Keratinocyte (primary cell): Measurements from ENCODE around the gene CSF3. TPM values are rescaled to one million over a fixed set of nuclear protein-coding genes. Genes with fewer than 3 reads are reported as not detected.

Experiments used
- DNase-seq: peaks from one replicate; pipeline ENCODE4 v3.0.0-alpha.2; 2011; ENCODE audit warnings: low read depth, missing footprints, low spot score
- FAIRE-seq: peaks from 2 replicates; lab custom pipeline; 2011; peaks lifted over from hg19 to GRCh38; lab: Jason Lieb, UNC
- H2AFZ ChIP-seq: 2 replicates; pipeline ENCODE4 v1.6.0; 2012; ENCODE audit warnings: low read length, control low read depth, inconsistent platforms; ENCODE audit not compliant: control insufficient read depth
- H3K27ac ChIP-seq: 2 replicates; pipeline ENCODE4 v1.5.1; 2011; ENCODE audit warnings: low read length; ENCODE audit not compliant: control insufficient read depth, insufficient read depth
- H3K27me3 ChIP-seq: 3 replicates; pipeline ENCODE4 v1.6.0; 2011; ENCODE audit warnings: low read length; ENCODE audit not compliant: control insufficient read depth, insufficient read depth; ENCODE audit errors: extremely low read depth
- H3K36me3 ChIP-seq, 2 experiments: 2 replicates in 1 of 2; 3 replicates in 1 of 2; pipeline ENCODE4 v1.5.1; 2011; ENCODE audit warnings: low read length in 2 of 2, mild to moderate bottlenecking in 1 of 2; ENCODE audit not compliant: control insufficient read depth in 2 of 2, insufficient read depth in 2 of 2; ENCODE audit errors: extremely low read depth in 1 of 2
- H3K4me1 ChIP-seq: 3 replicates; pipeline ENCODE4 v1.5.1; 2011; ENCODE audit warnings: low read length; ENCODE audit not compliant: control insufficient read depth, insufficient read depth; ENCODE audit errors: extremely low read depth
- H3K4me2 ChIP-seq: 3 replicates; pipeline ENCODE4 v1.6.0; 2011; ENCODE audit warnings: low read depth, low read length; ENCODE audit not compliant: control insufficient read depth, insufficient read depth; ENCODE audit errors: extremely low read depth
- H3K4me3 ChIP-seq, 3 experiments: fragments of 200-600 bp in 1 of 3; sonication (generic) in 1 of 3; 2 replicates in 2 of 3; 3 replicates in 1 of 3; pipeline ENCODE4 v1.5.1; 2011 to 2016; ENCODE audit warnings: low read length in 3 of 3, mild to moderate bottlenecking in 3 of 3, control low read depth in 2 of 3, inconsistent platforms in 1 of 3, low read depth in 1 of 3, mixed read lengths in 1 of 3, mixed run types in 1 of 3, moderate library complexity in 1 of 3; ENCODE audit not compliant: control insufficient read depth in 2 of 3, insufficient read depth in 2 of 3; ENCODE audit errors: extremely low read depth in 1 of 3
- H3K79me2 ChIP-seq: 2 replicates; pipeline ENCODE4 v1.6.0; 2012; ENCODE audit warnings: low read length; ENCODE audit not compliant: control insufficient read depth, insufficient read depth
- H3K9ac ChIP-seq: 3 replicates; pipeline ENCODE4 v1.6.0; 2011; ENCODE audit warnings: low read length; ENCODE audit not compliant: control insufficient read depth, insufficient read depth; ENCODE audit errors: extremely low read depth
- H3K9me1 ChIP-seq: 3 replicates; pipeline ENCODE4 v1.6.0; 2011; ENCODE audit warnings: low read length; ENCODE audit not compliant: control insufficient read depth, insufficient read depth; ENCODE audit errors: extremely low read depth
- H3K9me3 ChIP-seq: 2 replicates; pipeline ENCODE4 v1.5.1; 2012; ENCODE audit warnings: low read depth, low read length; ENCODE audit not compliant: control insufficient read depth
- H4K20me1 ChIP-seq: 3 replicates; pipeline ENCODE4 v1.6.0; 2011; ENCODE audit warnings: low read length; ENCODE audit not compliant: control insufficient read depth, insufficient read depth; ENCODE audit errors: extremely low read depth
- EZH2 ChIP-seq: IDR thresholded peaks from one replicate; pipeline ENCODE4 v1.6.1; 2012; ENCODE audit warnings: inconsistent platforms, mild to moderate bottlenecking, low read length, moderate library complexity
- dilution Hi-C: fragments of 300-500 bp; cut with MboI; formaldehyde crosslinking; loops from one replicate; pipeline ENCODE4 v1.7.0; 2020; ENCODE audit warnings: low sequenced_read_pairs; ENCODE audit not compliant: extremely low pct_ligation_motif_present
- polyA plus RNA-seq, 5 experiments: library from polyadenylated mRNA; depleted of rRNA in 3 of 5; stranded (reverse) in 3 of 5; stranded (forward) in 1 of 5; unstranded in 1 of 5; fragments of >200 nt; gene quantifications; 1 replicate in 1 of 5; 2 replicates in 3 of 5; 3 replicates in 1 of 5; pipeline versions ENCODE4 v1.2.1 to v1.2.3, GENCODE V29; 2011 to 2012; ENCODE audit warnings: missing spikeins in 2 of 5, low read depth in 1 of 5, low replicate concordance in 1 of 5
- TF ChIP-seq, protein P1 (sequence below), 3 experiments: IDR thresholded peaks in 1 of 3; conservative IDR thresholded peaks in 1 of 3; optimal IDR thresholded peaks in 1 of 3; 2 replicates in 2 of 3; 3 replicates in 1 of 3; pipeline versions ENCODE3 to v1.5.1; 2011; ENCODE audit warnings: low read length in 3 of 3, mild to moderate bottlenecking in 3 of 3, moderate library complexity in 2 of 3, control low read depth in 1 of 3, inconsistent platforms in 1 of 3; ENCODE audit not compliant: insufficient read depth in 2 of 3; ENCODE audit errors: extremely low read depth in 1 of 3

CSF3 gene
- polyA plus RNA-seq, 1 donor (not counting 4 experiments of a cell fraction or from before 2014, with no cell fraction given): 0.76 TPM

GRCh38 chr17:39968761-39969160 lies 46.5 kb upstream of the CSF3 start:
- Histone ChIP-seq H3K4me3 (no peak overlapping the region), H3K27ac (no peak overlapping the region), H3K4me2 (no peak overlapping the region), H2AFZ (no peak overlapping the region), H3K9me3 (no peaks in the 10 kb centered on the region), H3K27me3 (no peaks in the 10 kb centered on the region), H3K9me1 (no peaks in the 10 kb centered on the region), H3K9ac (no peak overlapping the region), H3K36me3 (no peaks in the 10 kb centered on the region), H4K20me1 (no peaks in the 10 kb centered on the region), H3K4me1 (peaks cover 16% of the 10 kb centered on the region), H3K79me2 (no peaks in the 10 kb centered on the region)
- dilution Hi-C loops: no loop called here
- no peak for FAIRE-seq
- DNase-seq: no peak
- TF ChIP-seq EZH2: no peak
- TF ChIP-seq, protein P1, sequence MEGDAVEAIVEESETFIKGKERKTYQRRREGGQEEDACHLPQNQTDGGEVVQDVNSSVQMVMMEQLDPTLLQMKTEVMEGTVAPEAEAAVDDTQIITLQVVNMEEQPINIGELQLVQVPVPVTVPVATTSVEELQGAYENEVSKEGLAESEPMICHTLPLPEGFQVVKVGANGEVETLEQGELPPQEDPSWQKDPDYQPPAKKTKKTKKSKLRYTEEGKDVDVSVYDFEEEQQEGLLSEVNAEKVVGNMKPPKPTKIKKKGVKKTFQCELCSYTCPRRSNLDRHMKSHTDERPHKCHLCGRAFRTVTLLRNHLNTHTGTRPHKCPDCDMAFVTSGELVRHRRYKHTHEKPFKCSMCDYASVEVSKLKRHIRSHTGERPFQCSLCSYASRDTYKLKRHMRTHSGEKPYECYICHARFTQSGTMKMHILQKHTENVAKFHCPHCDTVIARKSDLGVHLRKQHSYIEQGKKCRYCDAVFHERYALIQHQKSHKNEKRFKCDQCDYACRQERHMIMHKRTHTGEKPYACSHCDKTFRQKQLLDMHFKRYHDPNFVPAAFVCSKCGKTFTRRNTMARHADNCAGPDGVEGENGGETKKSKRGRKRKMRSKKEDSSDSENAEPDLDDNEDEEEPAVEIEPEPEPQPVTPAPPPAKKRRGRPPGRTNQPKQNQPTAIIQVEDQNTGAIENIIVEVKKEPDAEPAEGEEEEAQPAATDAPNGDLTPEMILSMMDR (optimal IDR thresholded peaks at IDR 0.05 in 1 of 3, IDR thresholded peaks at IDR 0.05 in 1 of 3, conservative IDR thresholded peaks at IDR 0.05 in 1 of 3; ENCODE audit: extremely low read depth in 1 of 3, insufficient read depth in 2 of 3, low read length in 3 of 3): no peak

GRCh38 chr17:39969375-39969774 lies 45.9 kb upstream of the CSF3 start:
- FAIRE-seq (no peak), DNase-seq (no peak)
- no peaks in the 10 kb centered on the region for H4K20me1 ChIP-seq
- H3K4me1 ChIP-seq: peaks cover 19% of the 10 kb centered on the region
- dilution Hi-C loops: no loop called here
- no peak overlapping the region for H3K4me3 ChIP-seq
- H3K27ac ChIP-seq: no peak overlapping the region
- H3K9me1 ChIP-seq: no peaks in the 10 kb centered on the region
- no peaks in the 10 kb centered on the region for H3K79me2 ChIP-seq
- H3K9me3 ChIP-seq: no peaks in the 10 kb centered on the region
- no peaks in the 10 kb centered on the region for H3K27me3 ChIP-seq
- H3K4me2 ChIP-seq: no peak overlapping the region
- TF ChIP-seq, protein P1 (optimal IDR thresholded peaks at IDR 0.05 in 1 of 3, IDR thresholded peaks at IDR 0.05 in 1 of 3, conservative IDR thresholded peaks at IDR 0.05 in 1 of 3; ENCODE audit: extremely low read depth in 1 of 3, insufficient read depth in 2 of 3, low read length in 3 of 3): no peak
- TF ChIP-seq EZH2: no peak
- H3K36me3 ChIP-seq: no peaks in the 10 kb centered on the region
- no peak overlapping the region for H2AFZ ChIP-seq
- no peak overlapping the region for H3K9ac ChIP-seq
